Lung (tissue), 12 donors: ENCODE results near the gene BABAM2. TPM values are rescaled to one million over a fixed set of nuclear protein-coding genes. Genes with fewer than 3 reads are reported as not detected.
"Not testable (repeated sequence)": the region's sequence is repeated elsewhere in the genome, so short reads cannot be mapped to it uniquely, and the experiment has no call there.

Experiments
- ATAC-seq: fragments of 200-7000 bp; cut with Tn5 transposase; one replicate; pipeline ENCODE4 v1.9.1; 2020; ENCODE audit warnings: moderate number of reproducible peaks; ENCODE audit not compliant: insufficient read depth, low FRiP score
- DNase-seq, 3 donors: peaks; one replicate each; pipeline ENCODE4 v3.0.0-alpha.2; 2013 to 2017
- H3K27ac ChIP-seq, 2 donors: one replicate each; pipeline ENCODE4 v1.5.1; 2013; ENCODE audit warnings: mild to moderate bottlenecking in 2 of 2, moderate library complexity in 2 of 2, control low read depth in 1 of 2, inconsistent platforms in 1 of 2, low read depth in 1 of 2, low read length in 1 of 2
- H3K27me3 ChIP-seq, 3 donors: one replicate each; pipeline ENCODE4 v1.5.1; 2013; ENCODE audit warnings: low read length in 2 of 3; ENCODE audit not compliant: control insufficient read depth in 3 of 3, insufficient read depth in 3 of 3
- H3K36me3 ChIP-seq, 4 donors: one replicate each; pipeline ENCODE4 v1.5.1; 2013; ENCODE audit warnings: low read length in 4 of 4, mild to moderate bottlenecking in 1 of 4, moderate library complexity in 1 of 4; ENCODE audit not compliant: control insufficient read depth in 4 of 4, insufficient read depth in 4 of 4
- H3K4me1 ChIP-seq, 5 donors: one replicate each; pipeline ENCODE4 v1.5.1; 2013; ENCODE audit warnings: low read length in 5 of 5, mild to moderate bottlenecking in 2 of 5, moderate library complexity in 1 of 5; ENCODE audit not compliant: control insufficient read depth in 5 of 5, insufficient read depth in 5 of 5
- H3K4me3 ChIP-seq: one replicate; pipeline ENCODE4 v1.5.1; 2013; ENCODE audit warnings: mild to moderate bottlenecking, control low read depth, moderate library complexity
- H3K9ac ChIP-seq, 2 donors: one replicate each; pipeline ENCODE4 v1.5.1; 2013; ENCODE audit warnings: low read length in 2 of 2, control low read depth in 1 of 2; ENCODE audit not compliant: insufficient read depth in 1 of 2
- H3K9me3 ChIP-seq, 4 donors: one replicate each; pipeline ENCODE4 v1.5.1; 2013; ENCODE audit warnings: low read length in 3 of 4, mild to moderate bottlenecking in 1 of 4, moderate library complexity in 1 of 4; ENCODE audit not compliant: control insufficient read depth in 4 of 4, insufficient read depth in 3 of 4
- WGBS, 2 donors: extraction: QIAGEN DNeasy Blood & Tissue Kit; methylation state at CpG; one replicate each; pipeline ENCODE4 v1.1.7; 2013; 5-methylcytosine and 5-hydroxymethylcytosine counted together
- polyA plus RNA-seq, 2 donors: library from polyadenylated mRNA; stranded (reverse); fragments of 200-250 nt; gene quantifications; one replicate each; pipeline ENCODE4 v1.2.1, GENCODE V29; 2013
- total RNA-seq, 2 donors: library from RNA; depleted of rRNA in 1 of 2; stranded (reverse); fragments of >200 nt in 1 of 2; gene quantifications; one replicate each; pipeline ENCODE4 v1.2.1, GENCODE V29; 2014 to 2021
- TF ChIP-seq, protein P1 (sequence below): IDR thresholded peaks from 2 replicates; pipeline ENCODE4 v1.5.1; 2012; ENCODE audit warnings: mild to moderate bottlenecking; ENCODE audit errors: control extremely low read depth, extremely low read depth
- donor health status: control.
- donor health status: control.
- donor health status: Bipolar disorder and iron deficiency.
- donor health status: healthy.
- donor health status: DM: yes; HTN: yes; CAD: no.

The BABAM2 gene
- total and polyA plus RNA-seq, 4 donors: 19.0 to 43.3 (median 33.7) TPM

GRCh38 chr2:28368357-28368798 lies 477.8 kb downstream of the BABAM2 start:
- no peak for DNase-seq
- Histone ChIP-seq H3K4me1 (peaks cover 0 to 26% (median 12%) of the 10 kb centered on the region in 5 donors), H3K36me3 (no peaks in the 10 kb centered on the region), H3K4me3 (no peak overlapping the region), H3K9me3 (no peaks in the 10 kb centered on the region), H3K27me3 (no peaks in the 10 kb centered on the region), H3K27ac (no peak overlapping the region), H3K9ac (no peak overlapping the region)
- TF ChIP-seq, protein P1, sequence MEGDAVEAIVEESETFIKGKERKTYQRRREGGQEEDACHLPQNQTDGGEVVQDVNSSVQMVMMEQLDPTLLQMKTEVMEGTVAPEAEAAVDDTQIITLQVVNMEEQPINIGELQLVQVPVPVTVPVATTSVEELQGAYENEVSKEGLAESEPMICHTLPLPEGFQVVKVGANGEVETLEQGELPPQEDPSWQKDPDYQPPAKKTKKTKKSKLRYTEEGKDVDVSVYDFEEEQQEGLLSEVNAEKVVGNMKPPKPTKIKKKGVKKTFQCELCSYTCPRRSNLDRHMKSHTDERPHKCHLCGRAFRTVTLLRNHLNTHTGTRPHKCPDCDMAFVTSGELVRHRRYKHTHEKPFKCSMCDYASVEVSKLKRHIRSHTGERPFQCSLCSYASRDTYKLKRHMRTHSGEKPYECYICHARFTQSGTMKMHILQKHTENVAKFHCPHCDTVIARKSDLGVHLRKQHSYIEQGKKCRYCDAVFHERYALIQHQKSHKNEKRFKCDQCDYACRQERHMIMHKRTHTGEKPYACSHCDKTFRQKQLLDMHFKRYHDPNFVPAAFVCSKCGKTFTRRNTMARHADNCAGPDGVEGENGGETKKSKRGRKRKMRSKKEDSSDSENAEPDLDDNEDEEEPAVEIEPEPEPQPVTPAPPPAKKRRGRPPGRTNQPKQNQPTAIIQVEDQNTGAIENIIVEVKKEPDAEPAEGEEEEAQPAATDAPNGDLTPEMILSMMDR: no peak
- no peak for ATAC-seq
- 91 to 95% methylated on average over 9 of the region's 9 CpGs for WGBS, 2 donors

DNA sequence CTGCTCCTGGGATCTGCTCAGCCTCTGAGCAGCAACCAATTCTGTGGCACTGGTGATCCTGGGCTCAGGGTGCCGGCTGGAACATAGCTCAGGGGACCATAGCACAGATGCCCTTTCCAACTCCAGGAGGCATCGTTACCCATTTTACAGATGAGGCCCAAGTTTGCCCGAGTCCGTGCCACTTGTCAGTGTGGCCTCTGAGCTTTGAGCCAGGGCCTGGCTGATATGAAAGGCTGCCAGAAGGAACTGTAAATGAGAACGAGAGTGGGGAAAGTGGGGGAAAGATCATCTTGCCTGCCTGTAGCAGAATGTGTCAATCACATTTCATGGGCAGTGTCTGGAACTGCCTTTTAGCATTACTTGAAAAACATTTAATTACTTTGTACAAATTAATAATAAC lies 478.8 kb downstream of the BABAM2 start:
- peaks cover 0 to 26% (median 12%) of the 10 kb centered on the region in 5 donors for H3K4me1 ChIP-seq
- ATAC-seq: no peak
- no peaks in the 10 kb centered on the region for H3K36me3 ChIP-seq
- H3K4me3 ChIP-seq: no peak overlapping the region
- TF ChIP-seq, protein P1: no peak
- no peak for DNase-seq
- H3K27me3 ChIP-seq: no peaks in the 10 kb centered on the region
- 69 to 70% methylated on average over 5 of the region's 5 CpGs for WGBS, 2 donors
- H3K9me3 ChIP-seq: no peaks in the 10 kb centered on the region
- no peak overlapping the region for H3K27ac ChIP-seq
- H3K9ac ChIP-seq: no peak overlapping the region

DNA sequence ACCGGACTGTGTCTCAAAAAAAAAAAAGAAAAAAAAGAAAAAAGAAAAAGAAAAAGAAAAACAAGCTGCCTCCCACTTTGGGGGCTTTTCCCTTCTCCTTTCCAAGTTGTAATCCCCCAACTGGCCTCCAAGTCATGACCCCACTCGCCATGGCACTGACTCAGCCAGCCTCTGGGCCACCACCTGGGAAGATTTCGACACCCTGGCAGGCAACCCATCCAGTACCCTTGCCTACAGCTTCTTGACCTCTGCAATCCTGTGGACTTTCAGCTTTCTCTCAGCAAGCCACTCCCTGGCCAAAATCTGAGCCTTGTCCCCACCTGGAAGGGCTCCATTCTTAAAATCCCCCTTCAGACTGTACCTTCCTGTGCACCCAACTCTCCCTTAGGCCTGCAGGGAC lies 479.8 kb downstream of the BABAM2 start:
- Histone ChIP-seq H3K4me1 (peaks cover 0 to 20% (median 6%) of the 10 kb centered on the region in 5 donors), H3K9ac (no peak overlapping the region), H3K27ac (no peak overlapping the region), H3K9me3 (no peaks in the 10 kb centered on the region), H3K27me3 (no peaks in the 10 kb centered on the region), H3K36me3 (no peaks in the 10 kb centered on the region), H3K4me3 (no peak overlapping the region)
- ATAC-seq (no peak), DNase-seq (no peak)
- TF ChIP-seq, protein P1: no peak
- WGBS, 2 donors: 78 to 88% methylated on average over 3 of the region's 3 CpGs

GRCh38 chr2:28371728-28372127 lies 481.2 kb downstream of the BABAM2 start:
- not testable (repeated sequence) for ATAC-seq, DNase-seq, H3K36me3 ChIP-seq, H3K27me3 ChIP-seq, H3K9me3 ChIP-seq, H3K27ac ChIP-seq, H3K4me3 ChIP-seq, H3K9ac ChIP-seq, H3K4me1 ChIP-seq
- WGBS, 2 donors: 73 to 85% methylated on average over 4 of the region's 4 CpGs
